Endothelial cell of umbilical vein (primary cell): ENCODE measurements around the gene CIAPIN1. TPM values are rescaled to one million over a fixed set of nuclear protein-coding genes. Genes with fewer than 3 reads are reported as not detected.

ENCODE experiments used
- BruUV-seq: library from RNA; stranded (reverse); fragments of 400-500 nt; replicated peaks from 2 replicates; lab custom pipeline; 2021; lab: Mats Ljungman, UMichigan
- CTCF ChIA-PET: fragments of 300-600, 350-600 bp; sonication (Branson Sonifier 250); formaldehyde crosslinking; loops from one replicate; lab custom pipeline; 2021; ENCODE audit warnings: antibody characterized with exemption, inconsistent platforms; lab: Charles Lee
- POLR2A ChIA-PET: fragments of 300-600, 350-600 bp; sonication (Branson Sonifier 250); formaldehyde crosslinking; loops from one replicate; lab custom pipeline; 2021; ENCODE audit warnings: antibody characterized with exemption, inconsistent platforms; lab: Charles Lee
- DNase-seq: peaks from one replicate; pipeline ENCODE4 v3.0.0-alpha.2; 2011; ENCODE audit warnings: low read depth, low spot score
- FAIRE-seq: peaks from 2 replicates; lab custom pipeline; 2011; peaks lifted over from hg19 to GRCh38; lab: Jason Lieb, UNC
- H2AFZ ChIP-seq: 2 replicates; pipeline ENCODE4 v1.6.0; 2012; ENCODE audit warnings: low read depth, low read length, control low read depth, inconsistent platforms
- H3K27ac ChIP-seq: 2 replicates; pipeline ENCODE4 v1.5.1; 2011; ENCODE audit warnings: low read depth, mild to moderate bottlenecking, control low read depth, low read length, moderate library complexity; ENCODE audit not compliant: insufficient read depth
- H3K27me3 ChIP-seq, 2 experiments: 2 replicates each; pipeline versions ENCODE4 v1.6.0 to v1.6.1; 2011; ENCODE audit warnings: low read length in 2 of 2, mixed read lengths in 1 of 2; ENCODE audit not compliant: control insufficient read depth in 2 of 2, insufficient read depth in 2 of 2
- H3K36me3 ChIP-seq, 2 experiments: 2 replicates in 1 of 2; 3 replicates in 1 of 2; pipeline ENCODE4 v1.5.1; 2011; ENCODE audit warnings: low read length in 2 of 2, mild to moderate bottlenecking in 1 of 2, moderate library complexity in 1 of 2; ENCODE audit not compliant: control insufficient read depth in 2 of 2, insufficient read depth in 2 of 2; ENCODE audit errors: extremely low read depth in 1 of 2
- H3K4me1 ChIP-seq: 3 replicates; pipeline ENCODE4 v1.5.1; 2011; ENCODE audit warnings: mild to moderate bottlenecking, low read length; ENCODE audit not compliant: control insufficient read depth, insufficient read depth; ENCODE audit errors: extremely low read depth
- H3K4me2 ChIP-seq: 2 replicates; pipeline ENCODE4 v1.6.1; 2011; ENCODE audit warnings: low read length, control low read depth, mixed read lengths; ENCODE audit not compliant: insufficient read depth
- H3K4me3 ChIP-seq, 3 experiments: fragments of 200-600 bp in 1 of 3; sonication (generic), shearing (Covaris generic) in 1 of 3; replicated peaks in 1 of 3; 2 replicates each; pipeline ENCODE4 v1.5.1; 2011 to 2016; ENCODE audit warnings: control low read depth in 3 of 3, low read length in 3 of 3, mild to moderate bottlenecking in 2 of 3, inconsistent platforms in 1 of 3, low read depth in 1 of 3, moderate library complexity in 1 of 3; ENCODE audit not compliant: insufficient read depth in 1 of 3
- H3K79me2 ChIP-seq: 2 replicates; pipeline ENCODE4 v1.6.0; 2012; ENCODE audit warnings: low read length, inconsistent platforms; ENCODE audit not compliant: control insufficient read depth, insufficient read depth
- H3K9ac ChIP-seq: replicated peaks from 2 replicates; pipeline ENCODE3; 2011; ENCODE audit warnings: low read length, control low read depth; ENCODE audit not compliant: insufficient read depth; ENCODE audit errors: extremely low read depth
- H3K9me1 ChIP-seq: replicated peaks from 3 replicates; pipeline ENCODE4 v1.6.0; 2011; ENCODE audit warnings: mild to moderate bottlenecking, low read length; ENCODE audit not compliant: control insufficient read depth, insufficient read depth; ENCODE audit errors: extremely low read depth
- H3K9me3 ChIP-seq: replicated peaks from 2 replicates; pipeline ENCODE4 v1.5.1; 2012; ENCODE audit warnings: low read length, inconsistent platforms; ENCODE audit not compliant: control insufficient read depth, insufficient read depth
- H4K20me1 ChIP-seq: replicated peaks from 2 replicates; pipeline ENCODE3; 2011; ENCODE audit warnings: mild to moderate bottlenecking, low read length; ENCODE audit not compliant: control insufficient read depth, insufficient read depth; ENCODE audit errors: extremely low read depth
- CTCF ChIP-seq, 2 donors: IDR thresholded peaks; 1 replicate in 1 of 2; 2 replicates in 1 of 2; pipeline ENCODE4 v1.5.1; 2011; ENCODE audit warnings: low read length in 2 of 2, mild to moderate bottlenecking in 2 of 2, moderate library complexity in 2 of 2, control low read depth in 1 of 2, inconsistent platforms in 1 of 2, low read depth in 1 of 2; ENCODE audit not compliant: insufficient read depth in 1 of 2; ENCODE audit errors: extremely low read depth in 1 of 2
- EZH2 ChIP-seq: IDR thresholded peaks from 2 replicates; pipeline ENCODE4 v1.6.1; 2012; ENCODE audit warnings: borderline replicate concordance, low read depth, mild to moderate bottlenecking, moderate library complexity, low read length, inconsistent platforms; ENCODE audit not compliant: severe bottlenecking
- FOS ChIP-seq: IDR thresholded peaks from 2 replicates; pipeline ENCODE4 v1.6.1; 2011; ENCODE audit warnings: mild to moderate bottlenecking, low read length, moderate library complexity, borderline replicate concordance; ENCODE audit not compliant: insufficient read depth
- GATA2 ChIP-seq: IDR thresholded peaks from 2 replicates; pipeline ENCODE4 v1.7.0; 2011; ENCODE audit warnings: low read depth, mild to moderate bottlenecking, moderate library complexity, mixed read lengths, low read length; ENCODE audit not compliant: insufficient read length, insufficient read depth
- JUN ChIP-seq: IDR thresholded peaks from 2 replicates; pipeline ENCODE4 v1.6.1; 2011; ENCODE audit warnings: borderline replicate concordance, low read depth; ENCODE audit not compliant: insufficient read length, insufficient read depth
- MAX ChIP-seq: IDR thresholded peaks from 2 replicates; pipeline ENCODE4 v1.6.1; 2011; ENCODE audit not compliant: insufficient read depth, insufficient read length
- MYC ChIP-seq: IDR thresholded peaks from one replicate; pipeline ENCODE4 v1.6.1; 2011; ENCODE audit warnings: mild to moderate bottlenecking, low read depth, low read length
- POLR2A ChIP-seq: IDR thresholded peaks from 2 replicates; pipeline ENCODE4 v1.6.1; 2012; ENCODE audit warnings: low read depth, mild to moderate bottlenecking, control low read depth, low read length
- POLR2AphosphoS5 ChIP-seq: IDR thresholded peaks from 2 replicates; pipeline ENCODE4 v1.6.1; 2012; ENCODE audit warnings: low read depth, mild to moderate bottlenecking, control low read depth, low read length, moderate library complexity; ENCODE audit not compliant: insufficient read depth
- dilution Hi-C: fragments of 300-500 bp; cut with MboI; formaldehyde crosslinking; loops from one replicate; pipeline ENCODE4 v1.15.0; 2019; ENCODE audit warnings: low sequenced_read_pairs; ENCODE audit not compliant: extremely low pct_ligation_motif_present
- intact Hi-C: fragments of 100-400 bp; cut with micrococcal nuclease; formaldehyde crosslinking; loops from one replicate; pipeline ENCODE4 v1.10.0; 2022
- polyA plus RNA-seq, 4 experiments: library from polyadenylated mRNA; depleted of rRNA in 3 of 4; stranded (reverse) in 3 of 4; unstranded in 1 of 4; fragments of >200 nt; gene quantifications; 2 replicates each; pipeline versions ENCODE4 v1.2.1 to v1.2.3, GENCODE V29; 2011 to 2012; ENCODE audit warnings: missing spikeins in 1 of 4
- total RNA-seq: library from RNA; stranded (reverse); gene quantifications from 2 replicates; pipeline ENCODE4 v1.2.3, GENCODE V29; 2021

CIAPIN1 gene
- total and polyA plus RNA-seq, 2 donors (not counting 3 experiments of a cell fraction or from before 2014, with no cell fraction given): 74.6 to 77.9 TPM

GRCh38 chr16:57434003-57434402 is 13.2 kb downstream of the CIAPIN1 start:
- FAIRE-seq (no peak), DNase-seq (no peak)
- POLR2A ChIA-PET: no interaction called here
- H3K9me3 ChIP-seq: no peaks in the 10 kb centered on the region
- no peak for TF ChIP-seq POLR2A
- TF ChIP-seq FOS: no peak
- no peak for TF ChIP-seq JUN
- no peak for TF ChIP-seq POLR2AphosphoS5
- no peak for TF ChIP-seq CTCF (IDR thresholded peaks at IDR 0.05; ENCODE audit: extremely low read depth in 1 of 2, insufficient read depth in 1 of 2, low read depth in 1 of 2, low read length in 2 of 2)
- no peak for TF ChIP-seq GATA2
- no peak for TF ChIP-seq EZH2
- no peak for TF ChIP-seq MYC
- TF ChIP-seq MAX: no peak
- no peak overlapping the region for H3K9ac ChIP-seq
- dilution Hi-C loops: no loop called here
- H3K4me1 ChIP-seq: no peaks in the 10 kb centered on the region
- H4K20me1 ChIP-seq: no peaks in the 10 kb centered on the region
- no peaks in the 10 kb centered on the region for H3K79me2 ChIP-seq
- H3K36me3 ChIP-seq: peaks cover 22 to 39% of the 10 kb centered on the region in 2 experiments
- no peak overlapping the region for H3K4me3 ChIP-seq
- CTCF ChIA-PET: interaction anchor here (0.9 to 1.6 kb wide), 3 partner anchors 11 to 134 kb away, joined by 3 to 5 read pairs (median 5); no protein-coding TSS in a partner anchor
- no peaks in the 10 kb centered on the region for H3K27me3 ChIP-seq
- BruUV-seq: no TSS peak
- intact Hi-C loops: no loop called here
- no peak overlapping the region for H3K27ac ChIP-seq
- H3K4me2 ChIP-seq: no peak overlapping the region
- H3K9me1 ChIP-seq: no peaks in the 10 kb centered on the region
- H2AFZ ChIP-seq: no peak overlapping the region
